NB4 (cell line): ENCODE data around the gene TAS2R42.

Experiments used
- MYC ChIP-seq: IDR thresholded peaks from 2 replicates; pipeline ENCODE4 v1.6.1; 2011; ENCODE audit warnings: low read depth, low read length
- POLR2A ChIP-seq: IDR thresholded peaks from 2 replicates; pipeline ENCODE4 v1.6.1; 2011; ENCODE audit warnings: mild to moderate bottlenecking; ENCODE audit not compliant: insufficient read length; ENCODE audit errors: extremely low read depth
- TF ChIP-seq, protein P1 (sequence below): IDR thresholded peaks from one replicate; pipeline ENCODE4 v1.5.1; 2012; ENCODE audit warnings: low read depth, low read length
- TF ChIP-seq, protein P2 (sequence below): IDR thresholded peaks from 2 replicates; pipeline ENCODE4 v1.6.1; 2011; ENCODE audit warnings: low read depth, low read length

DNA sequence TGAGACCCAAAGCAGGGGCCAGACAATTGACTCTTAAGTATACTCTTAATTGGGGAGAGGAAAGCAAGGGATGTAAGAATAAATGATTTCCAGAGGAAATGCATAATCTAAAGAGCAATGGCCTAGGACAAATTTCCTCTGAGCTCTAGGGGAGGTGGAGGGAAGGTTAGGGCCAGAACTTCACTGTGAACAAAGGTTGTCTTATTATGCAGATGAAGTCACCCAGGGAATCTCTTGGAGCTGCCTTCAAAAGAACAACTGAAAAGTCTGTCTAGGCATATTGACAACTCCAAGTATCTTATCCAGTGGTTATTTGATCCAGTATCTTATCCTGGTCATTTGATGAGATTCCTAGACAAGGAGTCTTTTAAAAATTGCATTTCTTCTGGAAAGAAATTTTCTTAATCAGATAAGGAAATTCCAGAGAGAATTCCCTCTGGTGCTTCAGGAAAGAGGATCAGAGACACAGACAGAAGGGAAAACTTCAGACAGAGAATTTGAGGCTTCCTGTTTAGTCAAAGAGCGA lies 32.3 kb downstream of the TAS2R42 start:
- TF ChIP-seq POLR2A (no peak), MYC (no peak)
- TF ChIP-seq, protein P1, sequence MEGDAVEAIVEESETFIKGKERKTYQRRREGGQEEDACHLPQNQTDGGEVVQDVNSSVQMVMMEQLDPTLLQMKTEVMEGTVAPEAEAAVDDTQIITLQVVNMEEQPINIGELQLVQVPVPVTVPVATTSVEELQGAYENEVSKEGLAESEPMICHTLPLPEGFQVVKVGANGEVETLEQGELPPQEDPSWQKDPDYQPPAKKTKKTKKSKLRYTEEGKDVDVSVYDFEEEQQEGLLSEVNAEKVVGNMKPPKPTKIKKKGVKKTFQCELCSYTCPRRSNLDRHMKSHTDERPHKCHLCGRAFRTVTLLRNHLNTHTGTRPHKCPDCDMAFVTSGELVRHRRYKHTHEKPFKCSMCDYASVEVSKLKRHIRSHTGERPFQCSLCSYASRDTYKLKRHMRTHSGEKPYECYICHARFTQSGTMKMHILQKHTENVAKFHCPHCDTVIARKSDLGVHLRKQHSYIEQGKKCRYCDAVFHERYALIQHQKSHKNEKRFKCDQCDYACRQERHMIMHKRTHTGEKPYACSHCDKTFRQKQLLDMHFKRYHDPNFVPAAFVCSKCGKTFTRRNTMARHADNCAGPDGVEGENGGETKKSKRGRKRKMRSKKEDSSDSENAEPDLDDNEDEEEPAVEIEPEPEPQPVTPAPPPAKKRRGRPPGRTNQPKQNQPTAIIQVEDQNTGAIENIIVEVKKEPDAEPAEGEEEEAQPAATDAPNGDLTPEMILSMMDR, result no peak
- TF ChIP-seq, protein P2, sequence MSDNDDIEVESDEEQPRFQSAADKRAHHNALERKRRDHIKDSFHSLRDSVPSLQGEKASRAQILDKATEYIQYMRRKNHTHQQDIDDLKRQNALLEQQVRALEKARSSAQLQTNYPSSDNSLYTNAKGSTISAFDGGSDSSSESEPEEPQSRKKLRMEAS, result no peak
